ENCODE data around the gene NEMP1.

DNA sequence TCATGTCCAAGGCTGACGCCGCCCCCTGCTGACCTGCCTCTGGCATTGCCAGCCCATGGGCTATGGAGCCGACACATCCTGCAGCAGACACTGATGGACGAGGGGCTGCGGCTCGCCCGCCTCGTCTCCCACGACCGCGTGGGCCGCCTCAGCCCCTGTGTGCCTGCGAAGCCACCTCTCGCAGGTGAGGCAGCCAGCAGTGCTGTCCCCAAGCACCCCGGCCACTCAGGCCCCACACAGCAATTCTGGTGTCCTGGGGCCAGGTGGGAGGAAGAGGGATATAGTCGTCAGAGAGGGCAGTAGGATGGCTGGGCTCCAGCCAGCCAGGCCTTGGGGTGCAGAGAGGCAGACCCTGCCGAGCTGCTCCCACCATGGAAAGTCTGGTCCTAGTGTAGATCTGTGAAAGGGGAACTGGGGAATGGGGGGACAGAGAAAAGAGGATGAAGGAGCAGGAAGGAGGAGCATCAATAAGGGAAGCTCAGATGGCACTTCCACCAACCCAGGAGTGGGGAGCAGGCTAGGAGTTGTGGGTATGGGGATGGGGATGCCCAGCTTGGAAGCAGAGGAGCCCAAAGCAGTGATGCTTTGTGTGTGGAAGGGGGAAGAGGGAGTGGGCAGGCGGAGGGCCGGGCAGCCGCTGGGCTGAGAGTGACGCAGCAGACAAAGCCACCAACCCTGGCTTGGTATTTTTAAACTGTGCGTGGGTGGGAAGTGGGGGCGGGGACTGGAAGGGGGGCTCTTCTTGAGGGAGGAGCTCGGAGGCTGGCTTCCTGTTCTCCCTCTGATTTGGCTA lies 15.0 kb upstream of the NEMP1 start:
- TF ChIP-seq CTCF (IDR thresholded peaks at IDR 0.05 in 4 of 5, conservative IDR thresholded peaks at IDR 0.05 in 1 of 5) (peak in 3 of 5 experiments; percentile 14 to 45 (median 44)), POLR2A (IDR thresholded peaks at IDR 0.05) (peak in 1 of 2 donors; percentile 7)

All from gastrocnemius medialis (tissue), 4 donors.